ENCODE measurements around the gene POLR1E.

Gene POLR1E

GRCh38 chr9:37538099-37538498 is 52.4 kb downstream of the POLR1E start:
- DNase-seq (ENCODE audit: low read depth, low spot score), result no peak

DNA sequence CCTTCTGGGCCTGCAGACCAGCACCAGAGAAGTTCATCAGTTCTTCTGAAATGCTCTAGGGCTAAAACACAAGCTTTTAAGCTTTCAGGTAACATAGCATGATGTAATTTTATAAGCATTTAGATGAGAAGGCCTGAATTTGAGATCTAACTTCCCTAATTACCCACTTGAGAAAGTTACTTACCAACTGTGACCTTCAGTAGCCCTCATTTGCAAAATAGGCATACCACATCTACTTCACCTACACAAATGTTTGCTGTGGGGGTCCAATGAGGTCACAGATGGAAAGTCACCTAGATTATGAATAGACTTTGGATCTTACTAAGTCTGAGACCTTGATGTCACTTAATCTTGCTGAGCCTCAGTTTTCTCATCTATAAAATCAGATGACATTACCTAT is 53.9 kb downstream of the POLR1E start:
- DNase-seq (ENCODE audit: low read depth, low spot score), result no peak

DNA sequence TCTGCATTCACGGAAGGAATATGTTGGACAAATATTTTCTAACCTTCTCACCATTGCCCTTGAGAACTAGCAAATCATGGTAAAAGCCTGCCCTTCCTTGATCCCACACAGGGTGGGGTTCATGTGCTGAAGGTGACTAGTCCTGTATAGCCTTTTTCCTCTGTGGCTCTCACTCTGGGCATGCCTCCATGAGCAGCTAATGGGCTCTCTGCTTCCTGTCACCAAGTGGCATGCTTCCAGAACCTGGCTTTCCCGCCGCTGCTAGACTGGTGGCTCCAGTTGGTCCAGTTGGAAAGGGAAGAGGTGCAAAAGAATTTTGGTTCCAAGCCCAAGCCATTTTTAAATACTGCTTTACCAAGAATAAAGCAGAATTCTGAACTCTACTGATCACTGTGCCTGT is 54.9 kb downstream of the POLR1E start:
- no peak for DNase-seq (ENCODE audit: low read depth, low spot score)

GRCh38 chr9:37541465-37541864 is 55.7 kb downstream of the POLR1E start:
- no peak for DNase-seq (ENCODE audit: low read depth, low spot score)

GRCh38 chr9:37542488-37542887 is 56.7 kb downstream of the POLR1E start:
- DNase-seq (ENCODE audit: low read depth, low spot score), result no peak

GRCh38 chr9:37542895-37543294 is 57.1 kb downstream of the POLR1E start:
- no peak for DNase-seq (ENCODE audit: low read depth, low spot score)

GRCh38 chr9:37543468-37543867 is 57.7 kb downstream of the POLR1E start:
- DNase-seq (ENCODE audit: low read depth, low spot score), result no peak

DNA sequence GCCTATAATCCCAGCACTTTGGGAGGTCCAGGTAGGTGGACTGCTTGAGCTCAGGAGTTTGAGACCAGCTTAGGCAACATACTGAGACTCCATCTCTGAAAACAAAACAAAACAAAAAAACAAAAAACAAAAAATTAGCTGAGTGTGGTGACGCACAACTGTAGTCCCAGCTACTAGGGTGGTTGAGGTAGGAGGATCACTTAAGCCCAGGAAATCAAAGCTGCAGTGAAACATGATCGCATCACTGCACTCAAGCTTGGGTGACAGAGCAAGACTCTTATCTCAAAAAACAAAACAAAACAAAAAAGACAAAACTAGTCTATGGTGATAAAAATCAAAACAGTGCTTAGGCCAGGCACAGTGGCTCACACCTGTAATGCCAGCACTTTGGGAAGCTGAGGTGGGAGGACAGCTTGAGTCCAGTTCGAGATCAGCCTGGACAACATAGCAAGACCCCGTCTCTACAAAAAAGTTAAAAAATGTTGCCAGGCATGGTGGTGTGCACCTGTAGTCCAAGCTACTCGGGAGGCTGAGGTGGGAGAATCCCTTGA is 61.7 kb downstream of the POLR1E start:
- DNase-seq (ENCODE audit: low read depth, low spot score), result no peak

GRCh38 chr9:37549527-37549926 is 63.8 kb downstream of the POLR1E start:
- DNase-seq (ENCODE audit: low read depth, low spot score), result no peak

DNA sequence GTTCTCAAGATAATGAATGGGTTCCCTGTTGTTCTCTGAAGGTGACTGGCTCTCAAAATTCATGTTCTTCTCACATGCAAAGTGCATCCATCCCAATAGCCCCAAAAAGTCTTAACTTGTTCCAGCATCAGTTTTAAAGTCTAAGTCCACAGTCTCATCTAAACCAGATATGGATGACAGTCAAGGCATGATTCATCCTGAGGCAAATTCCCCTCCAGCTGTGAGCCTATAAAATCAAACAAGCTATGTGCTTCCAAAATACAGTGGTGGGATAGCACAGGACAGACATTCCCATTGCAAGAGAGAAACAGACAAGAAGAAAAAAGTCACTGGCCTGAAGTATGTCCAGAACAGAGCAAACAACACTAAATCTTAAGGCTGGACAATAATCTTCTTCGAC is 65.0 kb downstream of the POLR1E start:
- no peak for DNase-seq (ENCODE audit: low read depth, low spot score)

DNA sequence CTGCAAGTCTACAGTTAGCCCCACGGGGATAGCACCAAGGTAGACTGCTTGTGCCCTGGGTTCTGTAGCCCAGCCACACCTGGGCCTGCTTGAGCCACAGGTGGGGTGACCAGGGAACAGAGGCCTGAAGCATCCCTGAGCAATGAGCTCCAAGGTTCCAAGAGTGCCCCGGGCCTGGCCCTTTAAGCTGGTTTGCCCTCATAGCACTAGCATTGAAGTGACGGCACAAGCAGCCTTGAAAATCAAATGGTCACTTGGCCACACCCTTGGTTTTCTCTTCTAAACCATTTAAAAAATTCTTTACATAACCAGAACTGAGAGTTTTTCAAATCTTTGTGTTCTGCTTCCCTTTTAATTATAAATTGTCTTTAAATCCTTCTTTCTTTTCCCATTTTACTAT is 65.7 kb downstream of the POLR1E start:
- no peak for DNase-seq (ENCODE audit: low read depth, low spot score)

GRCh38 chr9:37551888-37552287 is 66.1 kb downstream of the POLR1E start:
- DNase-seq (ENCODE audit: low read depth, low spot score), result no peak
